ENCODE results near the gene LILRA5. TPM values are rescaled to one million over a fixed set of nuclear protein-coding genes. Genes with fewer than 3 reads are reported as not detected.

The LILRA5 gene
- total RNA-seq, 1 experiment from 2014 or later, result not detected

- H3K4me1 ChIP-seq (replicated peaks; ENCODE audit: insufficient read depth), result no peaks in the 10 kb centered on the region
- TF ChIP-seq EZH2 (IDR thresholded peaks at IDR 0.05; ENCODE audit: low read depth), result no peak
- TF ChIP-seq CTCF (conservative IDR thresholded peaks at IDR 0.05), result no peak
- POLR2A ChIA-PET (ENCODE audit: unreplicated experiment), result no interaction called here
- H3K27ac ChIP-seq, result no peak overlapping the region
- H3F3A ChIP-seq (ENCODE audit: insufficient read depth, low read depth), result no peaks in the 10 kb centered on the region
- H3K4me3 ChIP-seq, result no peak overlapping the region
- H4K20me1 ChIP-seq (ENCODE audit: insufficient read depth), result no peaks in the 10 kb centered on the region
- peaks cover 74% of the 10 kb centered on the region for H3K27me3 ChIP-seq (ENCODE audit: insufficient read depth, low read depth)
- H3K9me2 ChIP-seq (ENCODE audit: insufficient read depth), result no peaks in the 10 kb centered on the region
- H2AFZ ChIP-seq, result no peak overlapping the region
- no TSS peak for BruUV-seq (replicated peaks)
- DNase-seq, result no peak
- H3K9me3 ChIP-seq (ENCODE audit: insufficient read depth, low read depth), result no peaks in the 10 kb centered on the region
- H3K4me2 ChIP-seq, result no peak overlapping the region
- no peaks in the 10 kb centered on the region for H3K36me3 ChIP-seq (ENCODE audit: low read depth)
- intact Hi-C loops (cut with micrococcal nuclease; ENCODE audit: unreplicated experiment), result no loop called here
- no peaks in the 10 kb centered on the region for H3K79me2 ChIP-seq (ENCODE audit: low read depth)
- CTCF ChIA-PET, result interaction anchor here (0.6 kb wide), 2 partner anchors 76 to 183 kb away, joined by 3 to 11 read pairs; no protein-coding TSS in a partner anchor
These were observed 41.8 kb upstream of the LILRA5 start for GRCh38 chr19:54354761-54355160.

GRCh38 chr19:54352546-54352945 is 39.6 kb upstream of the LILRA5 start:
- Histone ChIP-seq H4K20me1 (ENCODE audit: insufficient read depth) (no peaks in the 10 kb centered on the region), H3K4me3 (no peak overlapping the region), H3K9me2 (ENCODE audit: insufficient read depth) (no peaks in the 10 kb centered on the region), H3K36me3 (ENCODE audit: low read depth) (no peaks in the 10 kb centered on the region), H3K79me2 (ENCODE audit: low read depth) (no peaks in the 10 kb centered on the region), H3K27ac (no peak overlapping the region), H2AFZ (no peak overlapping the region), H3K27me3 (ENCODE audit: insufficient read depth, low read depth) (peaks cover 92% of the 10 kb centered on the region), H3F3A (ENCODE audit: insufficient read depth, low read depth) (no peaks in the 10 kb centered on the region), H3K4me1 (replicated peaks; ENCODE audit: insufficient read depth) (no peaks in the 10 kb centered on the region), H3K4me2 (no peak overlapping the region), H3K9me3 (ENCODE audit: insufficient read depth, low read depth) (peaks cover 5% of the 10 kb centered on the region; the same call in 1 of the 2 replicates)
- DNase-seq, result no peak
- no TSS peak for BruUV-seq (replicated peaks)
- TF ChIP-seq CTCF (conservative IDR thresholded peaks at IDR 0.05) (no peak), EZH2 (IDR thresholded peaks at IDR 0.05; ENCODE audit: low read depth) (no peak)
- POLR2A ChIA-PET (ENCODE audit: unreplicated experiment), result no interaction called here
- intact Hi-C loops (cut with micrococcal nuclease; ENCODE audit: unreplicated experiment), result no loop called here
- CTCF ChIA-PET, result no interaction called here

DNA sequence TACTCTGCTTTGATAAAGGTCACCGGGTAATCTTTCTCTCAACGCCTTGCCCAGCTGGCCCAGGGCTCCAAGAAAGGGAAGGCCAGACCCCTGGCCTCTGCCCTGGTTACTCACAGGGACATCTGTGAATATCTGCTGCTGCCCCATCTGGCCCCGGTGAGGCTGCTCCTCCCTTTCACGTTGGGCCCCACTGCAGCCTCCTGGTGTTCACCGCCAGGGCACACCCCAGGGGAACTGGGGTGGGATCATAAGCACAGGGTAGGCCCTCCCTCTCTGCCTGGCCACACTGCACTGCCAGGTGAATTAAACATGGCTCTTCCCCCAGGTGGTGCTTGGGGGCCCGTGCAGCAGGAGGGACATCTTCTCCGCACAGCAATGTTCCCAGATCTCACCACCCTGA is 39.1 kb upstream of the LILRA5 start:
- no peaks in the 10 kb centered on the region for H3K36me3 ChIP-seq (ENCODE audit: low read depth)
- intact Hi-C loops (cut with micrococcal nuclease; ENCODE audit: unreplicated experiment), result no loop called here
- no TSS peak for BruUV-seq (replicated peaks)
- no peaks in the 10 kb centered on the region for H3F3A ChIP-seq (ENCODE audit: insufficient read depth, low read depth)
- H2AFZ ChIP-seq, result no peak overlapping the region
- no peaks in the 10 kb centered on the region for H3K4me1 ChIP-seq (replicated peaks; ENCODE audit: insufficient read depth)
- no peaks in the 10 kb centered on the region for H4K20me1 ChIP-seq (ENCODE audit: insufficient read depth)
- no peaks in the 10 kb centered on the region for H3K79me2 ChIP-seq (ENCODE audit: low read depth)
- peaks cover 92% of the 10 kb centered on the region for H3K27me3 ChIP-seq (ENCODE audit: insufficient read depth, low read depth)
- no peaks in the 10 kb centered on the region for H3K9me2 ChIP-seq (ENCODE audit: insufficient read depth)
- TF ChIP-seq EZH2 (IDR thresholded peaks at IDR 0.05; ENCODE audit: low read depth) (no peak), CTCF (conservative IDR thresholded peaks at IDR 0.05) (no peak)
- peaks cover 5% of the 10 kb centered on the region; the same call in 1 of the 2 replicates for H3K9me3 ChIP-seq (ENCODE audit: insufficient read depth, low read depth)
- no peak overlapping the region for H3K4me2 ChIP-seq
- POLR2A ChIA-PET (ENCODE audit: unreplicated experiment), result no interaction called here
- CTCF ChIA-PET, result no interaction called here
- H3K27ac ChIP-seq, result no peak overlapping the region
- no peak overlapping the region for H3K4me3 ChIP-seq
- no peak for DNase-seq

Data from PC-9 (cell line).